ENCODE results near the gene FBLN2. TPM values are rescaled to one million over a fixed set of nuclear protein-coding genes. Genes with fewer than 3 reads are reported as not detected.

The FBLN2 gene
- total RNA-seq, 2 experiments from 2014 or later, result not detected

GRCh38 chr3:13577181-13578121, 28.5 kb downstream of the FBLN2 start:
- POLR2A ChIA-PET, result no interaction called here

GRCh38 chr3:13578251-13578650, 29.3 kb downstream of the FBLN2 start:
- Mint-ChIP-seq H3K4me1 (ENCODE audit: low read depth) (peaks cover 2% of the 10 kb centered on the region), H3K9me3 (no peaks in the 10 kb centered on the region), H3K4me3 (no peak overlapping the region), H3K27ac (no peak overlapping the region), H3K36me3 (no peaks in the 10 kb centered on the region), H3K27me3 (no peaks in the 10 kb centered on the region)
- DNase-seq, result no peak
- CTCF ChIA-PET, result no interaction called here
- intact Hi-C loops (cut with micrococcal nuclease), result no loop called here
- POLR2A ChIA-PET, result no interaction called here

More at GRCh38 chr3:13577181-13578121, 28.5 kb downstream of the FBLN2 start:
- Mint-ChIP-seq H3K27me3 (no peaks in the 10 kb centered on the region), H3K27ac (no peak overlapping the region), H3K36me3 (no peaks in the 10 kb centered on the region), H3K9me3 (no peaks in the 10 kb centered on the region), H3K4me1 (ENCODE audit: low read depth) (peaks cover 2% of the 10 kb centered on the region), H3K4me3 (no peak overlapping the region)
- DNase-seq, result no peak
- CTCF ChIA-PET, result no interaction called here
- intact Hi-C loops (cut with micrococcal nuclease), result no loop called here

DNA sequence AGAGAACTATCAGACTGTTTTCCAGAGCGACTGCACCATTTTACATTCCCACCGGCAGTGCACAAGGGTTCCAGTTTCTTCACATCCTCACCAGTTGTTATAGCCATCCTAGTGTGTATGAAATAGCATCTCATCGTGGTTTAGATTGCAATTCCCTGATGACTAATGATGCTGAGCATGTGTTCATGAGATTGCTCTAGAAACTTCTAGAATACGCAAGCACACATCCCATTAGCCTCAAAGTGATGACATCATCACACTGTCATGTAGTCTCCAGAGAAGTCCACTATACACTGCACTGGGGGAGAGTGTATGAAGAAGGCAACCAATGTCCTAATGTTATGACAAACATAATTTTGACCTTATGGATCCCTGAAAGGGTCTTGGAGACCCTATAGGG, 30.1 kb downstream of the FBLN2 start:
- DNase-seq, result no peak
- Mint-ChIP-seq H3K4me1 (ENCODE audit: low read depth) (peaks cover 2% of the 10 kb centered on the region), H3K36me3 (no peaks in the 10 kb centered on the region), H3K9me3 (no peaks in the 10 kb centered on the region), H3K27ac (no peak overlapping the region), H3K27me3 (no peaks in the 10 kb centered on the region), H3K4me3 (no peak overlapping the region)
- intact Hi-C loops (cut with micrococcal nuclease), result no loop called here
- POLR2A ChIA-PET, result no interaction called here
- CTCF ChIA-PET, result no interaction called here

DNA sequence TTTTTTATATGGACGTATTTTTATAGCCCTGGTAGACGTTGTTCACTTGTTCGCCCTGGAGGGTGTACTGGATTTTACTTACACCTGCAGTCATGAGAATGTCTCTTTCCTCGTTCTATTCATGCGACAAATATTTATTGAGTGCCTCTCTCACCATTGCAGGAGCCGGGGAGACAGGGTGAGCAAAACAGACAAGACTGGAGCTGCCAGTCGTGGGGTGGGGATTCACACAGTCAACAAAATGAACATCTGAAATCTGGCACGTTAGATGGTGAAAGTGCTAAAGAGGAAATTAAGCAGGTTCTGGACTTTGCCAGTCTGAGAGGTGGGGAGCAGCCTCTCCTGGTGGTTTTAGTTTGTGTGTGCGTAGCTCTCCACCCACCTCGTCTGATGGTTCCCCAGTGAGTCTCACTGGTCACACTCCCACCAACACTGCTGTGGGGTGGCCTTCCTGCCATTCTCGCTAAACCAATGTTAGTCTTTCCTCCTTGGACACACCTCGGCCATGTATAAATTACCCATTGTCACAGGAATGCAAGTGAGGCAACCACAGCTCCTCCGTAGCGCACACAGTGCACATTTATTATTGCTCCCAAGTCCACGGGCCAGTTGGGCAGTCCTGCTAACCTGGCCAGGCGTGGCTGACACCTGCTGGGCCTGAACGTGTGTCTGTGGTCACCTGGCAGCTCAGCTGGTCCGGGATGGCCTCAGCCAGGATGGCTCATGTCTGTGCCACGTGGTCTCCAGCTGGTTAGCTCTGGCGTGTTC, 31.5 kb downstream of the FBLN2 start:
- Mint-ChIP-seq H3K27ac (no peak overlapping the region), H3K9me3 (no peaks in the 10 kb centered on the region), H3K4me3 (no peak overlapping the region), H3K36me3 (no peaks in the 10 kb centered on the region), H3K27me3 (no peaks in the 10 kb centered on the region), H3K4me1 (ENCODE audit: low read depth) (no peaks in the 10 kb centered on the region)
- no peak for DNase-seq
- ChIA-PET CTCF (interaction anchor here (1.3 kb wide), 1 partner anchor 68 kb away, joined by 4 read pairs; no protein-coding TSS in a partner anchor), POLR2A (no interaction called here)
- intact Hi-C loops (cut with micrococcal nuclease), result no loop called here

DNA sequence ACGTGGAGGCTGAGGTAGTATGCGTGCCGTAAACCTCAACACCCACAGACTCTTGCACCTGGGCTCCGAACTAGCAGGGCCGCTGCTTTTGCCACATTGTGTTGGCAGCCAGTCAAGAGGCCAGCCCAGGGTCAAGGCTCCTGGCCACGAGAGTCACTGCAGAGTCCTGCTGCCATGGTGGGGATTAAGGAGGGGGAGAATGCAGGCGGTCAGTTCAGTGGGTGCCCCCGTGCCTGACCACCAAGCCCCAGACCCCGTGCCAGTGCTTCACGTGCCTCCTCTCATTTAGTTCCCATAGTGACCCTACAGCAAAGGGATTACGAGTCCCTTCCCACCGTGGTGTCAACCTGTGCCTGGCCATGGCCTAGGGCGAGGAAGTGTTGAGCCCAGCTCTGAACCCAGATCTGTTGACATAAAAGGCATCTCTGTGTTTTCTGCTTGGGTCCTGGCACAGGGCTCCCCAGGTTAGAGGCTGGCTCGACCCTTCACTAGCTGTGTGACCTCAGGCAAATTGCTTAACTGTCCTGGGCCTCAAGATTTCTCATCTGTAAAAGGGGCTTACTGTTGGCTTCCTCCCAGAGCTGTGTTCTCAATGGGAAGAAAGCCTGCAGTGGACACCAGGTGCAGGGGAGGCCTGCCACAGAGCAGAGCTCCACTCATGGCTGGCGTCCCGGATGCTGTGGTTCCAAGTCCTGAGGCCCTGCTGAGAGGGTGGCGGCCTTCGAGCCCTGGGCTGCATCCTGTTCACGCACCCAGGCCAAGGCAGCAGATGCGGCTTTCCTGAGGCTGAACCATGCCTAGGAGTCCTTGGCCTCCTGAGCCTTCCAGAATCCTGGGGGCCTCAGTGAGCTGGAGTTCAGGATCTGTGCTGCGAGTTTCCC, 32.8 kb downstream of the FBLN2 start:
- H3K4me1 Mint-ChIP-seq (ENCODE audit: low read depth), result no peaks in the 10 kb centered on the region
- DNase-seq, result no peak
- H3K36me3 Mint-ChIP-seq, result no peaks in the 10 kb centered on the region
- ChIA-PET POLR2A (no interaction called here), CTCF (interaction anchor here (1.3 kb wide), 1 partner anchor 66 kb away, joined by 4 read pairs; no protein-coding TSS in a partner anchor)
- intact Hi-C loops (cut with micrococcal nuclease), result no loop called here
- no peaks in the 10 kb centered on the region for H3K27me3 Mint-ChIP-seq
- H3K27ac Mint-ChIP-seq, result no peak overlapping the region
- H3K9me3 Mint-ChIP-seq, result no peaks in the 10 kb centered on the region
- no peak overlapping the region for H3K4me3 Mint-ChIP-seq

GRCh38 chr3:13582366-13583250, 33.7 kb downstream of the FBLN2 start:
- H3K4me1 Mint-ChIP-seq (ENCODE audit: low read depth), result no peaks in the 10 kb centered on the region

DNA sequence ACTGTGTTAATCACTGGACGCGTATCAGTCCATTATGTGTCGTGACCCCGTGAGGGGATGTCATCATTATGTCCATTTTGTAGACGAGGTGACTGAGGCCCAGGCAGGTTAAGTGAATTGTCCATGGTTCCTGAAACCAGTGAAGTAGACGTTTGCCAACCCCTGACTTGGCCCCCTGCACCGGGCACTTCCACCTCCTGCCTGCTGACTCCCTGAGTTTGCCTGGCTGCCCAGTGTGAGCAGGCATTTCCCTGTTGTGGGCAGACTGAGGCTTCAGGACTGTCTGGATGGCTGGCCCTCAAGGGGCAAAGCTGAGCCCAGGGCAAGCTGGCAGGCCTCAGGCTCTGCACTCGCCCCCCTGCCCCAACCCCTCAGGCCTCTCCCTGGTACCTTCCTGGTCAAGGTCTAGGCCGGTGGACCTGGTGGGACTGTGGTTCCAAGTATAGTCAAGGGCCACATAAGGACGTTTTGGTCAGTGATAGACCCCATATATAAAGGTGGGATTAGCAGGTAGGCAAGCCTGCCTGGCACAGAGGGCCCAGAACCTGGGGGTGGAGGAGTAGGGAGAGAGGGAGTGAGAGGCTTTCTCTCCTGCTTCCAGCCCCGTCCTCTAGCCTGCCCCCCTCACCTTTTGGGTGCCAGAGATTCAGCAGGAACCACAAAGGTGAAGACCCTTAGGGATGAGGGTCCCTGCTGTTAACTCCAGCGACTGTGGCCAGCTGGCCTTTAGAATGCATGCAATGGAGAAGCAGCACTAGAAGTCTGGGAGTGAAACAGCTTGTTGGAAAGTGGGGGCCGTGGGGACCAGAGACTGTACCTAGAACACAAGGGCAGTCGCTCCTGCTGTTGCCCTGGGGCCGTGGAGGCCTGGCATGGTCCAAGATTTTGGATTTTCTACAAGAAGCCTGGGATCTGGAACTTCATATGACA, 34.6 kb downstream of the FBLN2 start:
- Mint-ChIP-seq H3K4me3 (no peak overlapping the region), H3K27me3 (no peaks in the 10 kb centered on the region), H3K9me3 (no peaks in the 10 kb centered on the region), H3K27ac (no peak overlapping the region), H3K4me1 (ENCODE audit: low read depth) (no peaks in the 10 kb centered on the region), H3K36me3 (no peaks in the 10 kb centered on the region)
- POLR2A ChIA-PET, result interaction anchor here (0.6 kb wide), 1 partner anchor 49 kb away, joined by 6 read pairs; no protein-coding TSS in a partner anchor
- CTCF ChIA-PET, result interaction anchor here (0.6 to 1.8 kb wide), 2 partner anchors 67 to 74 kb away, joined by 3 to 5 read pairs; no protein-coding TSS in a partner anchor
- intact Hi-C loops (cut with micrococcal nuclease), result no loop called here
- DNase-seq, result no peak

More at GRCh38 chr3:13582366-13583250, 33.7 kb downstream of the FBLN2 start:
- intact Hi-C loops (cut with micrococcal nuclease), result no loop called here
- Mint-ChIP-seq H3K27me3 (no peaks in the 10 kb centered on the region), H3K9me3 (no peaks in the 10 kb centered on the region), H3K36me3 (no peaks in the 10 kb centered on the region), H3K4me3 (no peak overlapping the region), H3K27ac (no peak overlapping the region)
- no peak for DNase-seq
- ChIA-PET POLR2A (no interaction called here), CTCF (no interaction called here)

DNA sequence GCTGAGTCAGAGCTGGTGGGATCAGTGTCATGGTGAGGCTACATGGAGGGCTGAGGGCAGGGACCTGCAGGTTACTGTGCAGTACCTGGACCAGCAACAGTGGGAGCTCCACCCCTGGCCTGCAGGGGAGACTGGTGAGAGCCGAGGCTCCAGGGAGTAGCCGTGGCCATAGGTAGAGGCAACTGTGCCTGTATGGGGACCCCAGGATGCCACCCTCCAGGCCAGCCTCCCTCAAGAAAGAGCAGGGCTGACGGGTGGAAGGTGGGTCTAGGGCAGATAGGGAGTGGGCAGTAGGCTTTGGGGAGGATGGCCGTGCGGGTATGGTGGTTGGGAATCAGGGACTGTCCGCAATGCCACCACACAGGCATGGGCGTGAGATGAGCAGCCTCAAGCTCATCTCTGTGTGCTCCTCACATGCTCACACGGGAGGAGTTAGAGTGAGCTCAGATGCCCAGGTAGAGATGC, 35.5 kb downstream of the FBLN2 start:
- H3K4me3 Mint-ChIP-seq, result no peak overlapping the region
- CTCF ChIA-PET, result interaction anchor here (0.6 to 1.8 kb wide), 2 partner anchors 66 to 73 kb away, joined by 3 to 5 read pairs; no protein-coding TSS in a partner anchor

DNA sequence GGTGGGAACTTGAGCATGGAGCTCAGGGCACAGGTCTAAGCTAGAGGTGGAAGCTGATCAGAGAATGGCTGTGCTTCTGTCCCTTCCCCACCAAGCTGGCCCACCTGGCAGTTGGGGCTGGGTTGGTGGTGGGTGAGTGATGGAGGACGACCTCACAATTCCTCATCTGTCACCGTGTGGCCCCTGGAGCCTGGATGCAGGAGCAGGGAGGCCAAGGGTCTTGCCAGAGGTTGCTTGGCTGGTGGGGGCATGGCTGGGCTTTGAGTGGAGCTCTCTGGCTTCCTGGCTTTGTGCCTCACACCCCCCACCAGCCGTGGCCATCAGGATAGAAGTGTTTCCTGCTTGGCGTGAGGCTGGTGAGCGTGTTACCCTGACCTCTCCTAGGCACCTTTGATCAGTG, 36.0 kb downstream of the FBLN2 start:
- DNase-seq, result no peak
- POLR2A ChIA-PET, result no interaction called here

More for the DNA sequence above, 35.5 kb downstream of the FBLN2 start:
- Mint-ChIP-seq H3K36me3 (no peaks in the 10 kb centered on the region), H3K9me3 (no peaks in the 10 kb centered on the region), H3K27me3 (no peaks in the 10 kb centered on the region), H3K27ac (no peak overlapping the region), H3K4me1 (ENCODE audit: low read depth) (no peaks in the 10 kb centered on the region)
- POLR2A ChIA-PET, result interaction anchor here (0.6 kb wide), 1 partner anchor 48 kb away, joined by 6 read pairs; no protein-coding TSS in a partner anchor
- no peak for DNase-seq
- intact Hi-C loops (cut with micrococcal nuclease), result no loop called here

DNA sequence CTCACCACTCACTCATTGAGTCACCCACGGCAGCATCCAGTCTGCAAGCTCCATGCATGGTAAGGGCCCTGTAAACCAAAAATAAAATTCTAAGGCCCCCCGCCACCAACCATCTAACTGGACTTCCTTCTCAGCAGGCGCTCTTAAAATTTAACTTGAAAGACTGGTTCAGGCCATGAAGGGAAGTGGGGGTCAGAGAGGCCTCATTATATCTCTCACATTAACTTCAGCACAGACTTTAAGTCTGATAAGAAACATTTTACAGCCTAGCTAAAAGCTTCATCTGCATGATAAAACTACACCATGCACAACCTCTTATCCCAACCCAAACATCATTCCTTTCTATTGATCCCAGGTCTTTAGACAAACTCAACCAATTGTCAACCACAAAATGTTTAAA, 38.5 kb downstream of the FBLN2 start:
- POLR2A ChIA-PET, result interaction anchor here (0.8 kb wide), 1 partner anchor 1917 kb away, joined by 5 read pairs; no protein-coding TSS in a partner anchor

More for the DNA sequence above, 36.0 kb downstream of the FBLN2 start:
- CTCF ChIA-PET, result interaction anchor here (1.8 kb wide), 1 partner anchor 72 kb away, joined by 5 read pairs; no protein-coding TSS in a partner anchor
- Mint-ChIP-seq H3K36me3 (no peaks in the 10 kb centered on the region), H3K27me3 (no peaks in the 10 kb centered on the region), H3K9me3 (no peaks in the 10 kb centered on the region), H3K4me1 (ENCODE audit: low read depth) (no peaks in the 10 kb centered on the region), H3K4me3 (no peak overlapping the region), H3K27ac (no peak overlapping the region)
- intact Hi-C loops (cut with micrococcal nuclease), result no loop called here

More for the DNA sequence above, 38.5 kb downstream of the FBLN2 start:
- H3K27me3 Mint-ChIP-seq, result no peaks in the 10 kb centered on the region
- no peak overlapping the region for H3K4me3 Mint-ChIP-seq
- H3K9me3 Mint-ChIP-seq, result no peaks in the 10 kb centered on the region
- no peak overlapping the region for H3K27ac Mint-ChIP-seq
- intact Hi-C loops (cut with micrococcal nuclease), result no loop called here
- CTCF ChIA-PET, result interaction anchor here (0.7 to 1.5 kb wide), 2 partner anchors 63 to 214 kb away, joined by 3 to 5 read pairs; no protein-coding TSS in a partner anchor
- no peak for DNase-seq
- no peaks in the 10 kb centered on the region for H3K4me1 Mint-ChIP-seq (ENCODE audit: low read depth)
- no peaks in the 10 kb centered on the region for H3K36me3 Mint-ChIP-seq
